ENCODE measurements around the gene TMC3. TPM values are rescaled to one million over a fixed set of nuclear protein-coding genes. Genes with fewer than 3 reads are reported as not detected.

TMC3 gene
- total and polyA plus RNA-seq, 10 of the 15 experiments (the other 5 are each of a cell fraction or from before 2014, with no cell fraction given): 0.03 to 0.04 (median 0.04) TPM; not detected in 7

DNA sequence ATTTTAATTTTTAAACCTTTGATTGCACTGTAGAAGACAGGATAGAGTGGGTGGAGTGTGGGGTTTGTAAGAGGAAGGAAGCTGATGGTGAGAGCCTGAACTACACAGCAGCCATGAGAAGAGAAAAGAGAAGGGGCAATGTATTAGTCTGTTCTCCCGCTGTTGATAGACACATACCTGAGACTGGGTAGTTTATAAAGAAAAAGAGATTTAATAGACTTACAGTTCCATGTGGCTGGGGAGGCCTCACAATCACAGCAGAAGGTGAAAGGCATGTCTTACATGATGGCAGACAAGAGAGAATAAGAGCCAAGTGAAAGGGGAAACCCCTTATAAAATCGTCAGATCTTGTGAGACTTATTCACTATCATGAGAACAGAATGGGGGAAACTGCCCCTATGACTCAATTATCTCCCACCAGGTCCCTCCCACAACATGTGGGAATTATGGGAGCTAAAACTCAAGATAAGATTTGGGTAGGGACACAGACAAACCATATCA is 87.3 kb downstream of the TMC3 start (continued):
- TF ChIP-seq, protein P1, sequence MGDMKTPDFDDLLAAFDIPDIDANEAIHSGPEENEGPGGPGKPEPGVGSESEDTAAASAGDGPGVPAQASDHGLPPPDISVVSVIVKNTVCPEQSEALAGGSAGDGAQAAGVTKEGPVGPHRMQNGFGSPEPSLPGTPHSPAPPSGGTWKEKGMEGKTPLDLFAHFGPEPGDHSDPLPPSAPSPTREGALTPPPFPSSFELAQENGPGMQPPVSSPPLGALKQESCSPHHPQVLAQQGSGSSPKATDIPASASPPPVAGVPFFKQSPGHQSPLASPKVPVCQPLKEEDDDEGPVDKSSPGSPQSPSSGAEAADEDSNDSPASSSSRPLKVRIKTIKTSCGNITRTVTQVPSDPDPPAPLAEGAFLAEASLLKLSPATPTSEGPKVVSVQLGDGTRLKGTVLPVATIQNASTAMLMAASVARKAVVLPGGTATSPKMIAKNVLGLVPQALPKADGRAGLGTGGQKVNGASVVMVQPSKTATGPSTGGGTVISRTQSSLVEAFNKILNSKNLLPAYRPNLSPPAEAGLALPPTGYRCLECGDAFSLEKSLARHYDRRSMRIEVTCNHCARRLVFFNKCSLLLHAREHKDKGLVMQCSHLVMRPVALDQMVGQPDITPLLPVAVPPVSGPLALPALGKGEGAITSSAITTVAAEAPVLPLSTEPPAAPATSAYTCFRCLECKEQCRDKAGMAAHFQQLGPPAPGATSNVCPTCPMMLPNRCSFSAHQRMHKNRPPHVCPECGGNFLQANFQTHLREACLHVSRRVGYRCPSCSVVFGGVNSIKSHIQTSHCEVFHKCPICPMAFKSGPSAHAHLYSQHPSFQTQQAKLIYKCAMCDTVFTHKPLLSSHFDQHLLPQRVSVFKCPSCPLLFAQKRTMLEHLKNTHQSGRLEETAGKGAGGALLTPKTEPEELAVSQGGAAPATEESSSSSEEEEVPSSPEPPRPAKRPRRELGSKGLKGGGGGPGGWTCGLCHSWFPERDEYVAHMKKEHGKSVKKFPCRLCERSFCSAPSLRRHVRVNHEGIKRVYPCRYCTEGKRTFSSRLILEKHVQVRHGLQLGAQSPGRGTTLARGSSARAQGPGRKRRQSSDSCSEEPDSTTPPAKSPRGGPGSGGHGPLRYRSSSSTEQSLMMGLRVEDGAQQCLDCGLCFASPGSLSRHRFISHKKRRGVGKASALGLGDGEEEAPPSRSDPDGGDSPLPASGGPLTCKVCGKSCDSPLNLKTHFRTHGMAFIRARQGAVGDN (IDR thresholded peaks at IDR 0.05): 0 out of 2 replicates have a peak, but pooled peaks have one; percentile 54
- TF ChIP-seq CREM (IDR thresholded peaks at IDR 0.05; ENCODE audit: low read depth): no peak
- TF ChIP-seq CHD2 (IDR thresholded peaks at IDR 0.05; ENCODE audit: borderline replicate concordance, low read depth, low read length): no peak
- TF ChIP-seq MYB (IDR thresholded peaks at IDR 0.05; ENCODE audit: borderline replicate concordance, low read depth, low read length): no peak
- TF ChIP-seq PAX5 (IDR thresholded peaks at IDR 0.05; ENCODE audit: borderline replicate concordance, low read depth, low read length): no peak
- TF ChIP-seq ZSCAN29 (IDR thresholded peaks at IDR 0.05): no peak
- no peak for TF ChIP-seq TCF7 (IDR thresholded peaks at IDR 0.05; ENCODE audit: borderline replicate concordance)
- no peak for TF ChIP-seq KAT2A (conservative IDR thresholded peaks at IDR 0.05; ENCODE audit: control insufficient read depth, low read depth, low read length)
- TF ChIP-seq NFYA (IDR thresholded peaks at IDR 0.05; ENCODE audit: borderline replicate concordance, low read depth, low read length): no peak
- TF ChIP-seq, protein P2, sequence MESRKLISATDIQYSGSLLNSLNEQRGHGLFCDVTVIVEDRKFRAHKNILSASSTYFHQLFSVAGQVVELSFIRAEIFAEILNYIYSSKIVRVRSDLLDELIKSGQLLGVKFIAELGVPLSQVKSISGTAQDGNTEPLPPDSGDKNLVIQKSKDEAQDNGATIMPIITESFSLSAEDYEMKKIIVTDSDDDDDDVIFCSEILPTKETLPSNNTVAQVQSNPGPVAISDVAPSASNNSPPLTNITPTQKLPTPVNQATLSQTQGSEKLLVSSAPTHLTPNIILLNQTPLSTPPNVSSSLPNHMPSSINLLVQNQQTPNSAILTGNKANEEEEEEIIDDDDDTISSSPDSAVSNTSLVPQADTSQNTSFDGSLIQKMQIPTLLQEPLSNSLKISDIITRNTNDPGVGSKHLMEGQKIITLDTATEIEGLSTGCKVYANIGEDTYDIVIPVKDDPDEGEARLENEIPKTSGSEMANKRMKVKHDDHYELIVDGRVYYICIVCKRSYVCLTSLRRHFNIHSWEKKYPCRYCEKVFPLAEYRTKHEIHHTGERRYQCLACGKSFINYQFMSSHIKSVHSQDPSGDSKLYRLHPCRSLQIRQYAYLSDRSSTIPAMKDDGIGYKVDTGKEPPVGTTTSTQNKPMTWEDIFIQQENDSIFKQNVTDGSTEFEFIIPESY (IDR thresholded peaks at IDR 0.05): no peak
- TF ChIP-seq, protein P3, sequence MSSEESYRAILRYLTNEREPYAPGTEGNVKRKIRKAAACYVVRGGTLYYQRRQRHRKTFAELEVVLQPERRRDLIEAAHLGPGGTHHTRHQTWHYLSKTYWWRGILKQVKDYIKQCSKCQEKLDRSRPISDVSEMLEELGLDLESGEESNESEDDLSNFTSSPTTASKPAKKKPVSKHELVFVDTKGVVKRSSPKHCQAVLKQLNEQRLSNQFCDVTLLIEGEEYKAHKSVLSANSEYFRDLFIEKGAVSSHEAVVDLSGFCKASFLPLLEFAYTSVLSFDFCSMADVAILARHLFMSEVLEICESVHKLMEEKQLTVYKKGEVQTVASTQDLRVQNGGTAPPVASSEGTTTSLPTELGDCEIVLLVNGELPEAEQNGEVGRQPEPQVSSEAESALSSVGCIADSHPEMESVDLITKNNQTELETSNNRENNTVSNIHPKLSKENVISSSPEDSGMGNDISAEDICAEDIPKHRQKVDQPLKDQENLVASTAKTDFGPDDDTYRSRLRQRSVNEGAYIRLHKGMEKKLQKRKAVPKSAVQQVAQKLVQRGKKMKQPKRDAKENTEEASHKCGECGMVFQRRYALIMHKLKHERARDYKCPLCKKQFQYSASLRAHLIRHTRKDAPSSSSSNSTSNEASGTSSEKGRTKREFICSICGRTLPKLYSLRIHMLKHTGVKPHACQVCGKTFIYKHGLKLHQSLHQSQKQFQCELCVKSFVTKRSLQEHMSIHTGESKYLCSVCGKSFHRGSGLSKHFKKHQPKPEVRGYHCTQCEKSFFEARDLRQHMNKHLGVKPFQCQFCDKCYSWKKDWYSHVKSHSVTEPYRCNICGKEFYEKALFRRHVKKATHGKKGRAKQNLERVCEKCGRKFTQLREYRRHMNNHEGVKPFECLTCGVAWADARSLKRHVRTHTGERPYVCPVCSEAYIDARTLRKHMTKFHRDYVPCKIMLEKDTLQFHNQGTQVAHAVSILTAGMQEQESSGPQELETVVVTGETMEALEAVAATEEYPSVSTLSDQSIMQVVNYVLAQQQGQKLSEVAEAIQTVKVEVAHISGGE (CRISPR knock-in tag; IDR thresholded peaks at IDR 0.05): no peak
- TF ChIP-seq ZBED1 (IDR thresholded peaks at IDR 0.05; ENCODE audit: borderline replicate concordance): 0 out of 2 replicates have a peak, but pooled peaks have one; percentile 34
- peak in 1 of 2 experiments; percentile 40; a peak in 1 of 3 replicates for TF ChIP-seq EGR1 (IDR thresholded peaks at IDR 0.05; ENCODE audit: borderline replicate concordance in 1 of 2, low read depth in 2 of 2, low read length in 2 of 2)
- no peak for TF ChIP-seq BACH1 (IDR thresholded peaks at IDR 0.05; ENCODE audit: borderline replicate concordance)
- no peak for TF ChIP-seq DPF2 (IDR thresholded peaks at IDR 0.05)
- TF ChIP-seq NFIC (IDR thresholded peaks at IDR 0.05; ENCODE audit: low read depth, low read length): 0 out of 2 replicates have a peak, but pooled peaks have one; percentile 42
- no peak for TF ChIP-seq JUND (IDR thresholded peaks at IDR 0.05; ENCODE audit: low read depth, low read length)
